ENCODE data around the gene ZNF182.
"Not testable (repeated sequence)": the region's sequence is repeated elsewhere in the genome, so short reads cannot be mapped to it uniquely, and the experiment has no call there.

ZNF182 gene

DNA sequence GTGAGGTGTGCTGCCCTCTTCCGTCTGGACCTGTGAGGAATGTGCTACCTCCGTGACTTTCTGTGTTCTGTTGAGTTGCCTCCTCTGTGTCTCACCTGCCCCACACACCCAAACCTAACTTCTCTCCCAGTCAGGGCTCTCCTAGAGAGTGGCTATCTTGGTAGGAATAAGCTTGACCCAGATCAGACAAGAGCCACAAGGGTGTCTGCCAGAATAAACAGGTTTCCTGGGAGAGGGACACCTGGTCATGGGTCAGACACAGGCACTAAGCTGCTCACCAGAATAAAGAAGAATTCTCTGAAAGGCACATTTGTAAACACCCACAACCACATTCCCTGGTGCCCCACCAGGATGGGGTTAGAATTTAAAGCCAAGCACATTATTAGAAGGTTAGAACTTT lies 11.1 kb downstream of the ZNF182 start:
- DNase-seq = no peak

DNA sequence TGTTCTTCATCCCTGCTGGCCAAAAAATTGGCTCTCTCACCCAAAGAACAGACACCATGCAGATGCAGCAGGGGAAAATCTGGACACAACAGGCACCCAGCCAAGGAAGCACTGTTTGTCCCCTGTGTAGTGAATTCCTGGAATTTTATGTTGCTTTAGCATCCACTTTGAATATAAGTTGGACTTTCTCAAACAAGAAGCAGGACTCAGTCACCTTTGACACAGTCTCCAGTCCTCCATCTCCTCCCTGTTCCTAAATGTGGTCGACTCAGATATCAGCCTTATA lies 11.8 kb downstream of the ZNF182 start:
- DNase-seq = no peak

GRCh38 chrX:47991263-47992094 lies 12.3 kb downstream of the ZNF182 start:
- DNase-seq = no peak

DNA sequence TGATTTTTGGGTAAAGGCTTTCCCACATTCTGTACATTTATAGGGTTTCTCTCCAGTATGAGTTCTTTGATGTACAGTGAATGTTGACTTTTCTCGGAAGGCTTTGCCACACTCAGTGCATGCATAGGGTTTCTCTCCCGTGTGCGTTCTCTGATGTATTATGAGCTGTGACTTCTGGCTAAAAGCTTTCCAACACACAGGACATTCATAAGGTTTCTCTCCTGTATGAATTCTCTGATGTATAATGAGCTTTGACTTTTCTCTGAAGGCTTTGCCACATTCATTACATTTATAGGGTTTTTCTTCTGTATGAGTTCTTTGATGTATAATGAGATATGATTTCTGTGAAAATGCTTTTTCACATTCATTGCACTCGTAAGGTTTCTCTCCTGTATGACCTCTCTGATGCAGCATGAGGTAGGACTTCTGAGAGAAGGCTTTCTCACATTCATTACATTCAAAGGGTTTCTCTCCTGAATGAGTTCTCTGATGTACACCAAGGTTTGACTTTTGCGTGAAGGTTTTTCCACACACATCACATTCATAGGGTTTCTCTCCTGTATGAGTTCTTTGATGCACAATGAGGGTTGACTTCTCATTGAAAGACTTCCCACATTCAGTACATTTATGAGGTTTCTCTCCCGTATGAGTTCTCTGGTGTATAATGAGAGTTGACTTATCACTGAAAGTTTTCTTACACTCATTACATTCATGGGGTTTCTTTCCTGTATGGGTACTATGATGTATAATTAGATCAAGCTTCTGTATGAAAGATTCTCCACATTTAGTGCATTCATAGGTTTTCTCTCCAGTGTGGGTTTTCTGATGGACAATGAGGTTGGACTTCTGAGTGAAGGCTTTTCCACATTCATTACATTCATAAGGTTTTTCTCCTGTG lies 27.3 kb downstream of the ZNF182 start:
- no peak for DNase-seq

- no peak for DNase-seq
Observed at GRCh38 chrX:47973235-47973634, 30.6 kb downstream of the ZNF182 start.

- not testable (repeated sequence) for DNase-seq
Observed at GRCh38 chrX:47965526-47965925, 38.3 kb downstream of the ZNF182 start.

- DNase-seq = not testable (repeated sequence)
Observed at GRCh38 chrX:47961830-47962229, 42.0 kb downstream of the ZNF182 start.

GRCh38 chrX:47960406-47960805 lies 43.4 kb downstream of the ZNF182 start:
- DNase-seq = no peak

DNA sequence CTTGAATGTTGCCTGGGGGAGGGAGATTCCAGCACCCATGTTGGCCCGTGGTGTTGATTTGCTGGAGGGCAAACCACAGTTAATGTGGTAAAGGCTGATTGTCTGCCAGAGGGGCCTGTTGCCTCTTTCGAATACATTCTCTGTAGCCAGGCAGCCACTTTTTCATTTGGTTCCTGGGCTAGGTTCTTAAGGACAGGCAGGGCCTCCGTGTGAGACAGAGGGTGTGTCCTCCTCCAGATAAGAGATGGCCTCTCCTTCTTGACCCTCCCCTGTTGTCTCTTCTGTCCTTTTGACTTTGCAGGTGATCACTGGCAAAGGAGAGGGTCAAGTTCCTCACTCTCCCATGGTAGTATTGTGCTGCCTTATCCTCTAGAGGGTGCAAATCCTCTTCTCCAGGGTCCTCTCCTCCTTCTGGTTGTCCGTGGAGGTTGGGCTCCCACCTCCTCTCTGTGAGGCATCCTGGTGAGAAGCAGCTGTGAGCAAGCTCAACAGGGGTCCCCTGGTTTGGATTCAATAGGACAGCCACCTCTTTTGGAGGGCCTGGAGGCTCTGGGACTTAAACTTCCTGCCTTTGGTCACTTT lies 44.9 kb downstream of the ZNF182 start:
- DNase-seq = no peak

GRCh38 chrX:47958206-47958605 lies 45.6 kb downstream of the ZNF182 start:
- DNase-seq = not testable (repeated sequence)

- DNase-seq = no peak
Observed at GRCh38 chrX:47956016-47956415, 47.8 kb downstream of the ZNF182 start.

DNA sequence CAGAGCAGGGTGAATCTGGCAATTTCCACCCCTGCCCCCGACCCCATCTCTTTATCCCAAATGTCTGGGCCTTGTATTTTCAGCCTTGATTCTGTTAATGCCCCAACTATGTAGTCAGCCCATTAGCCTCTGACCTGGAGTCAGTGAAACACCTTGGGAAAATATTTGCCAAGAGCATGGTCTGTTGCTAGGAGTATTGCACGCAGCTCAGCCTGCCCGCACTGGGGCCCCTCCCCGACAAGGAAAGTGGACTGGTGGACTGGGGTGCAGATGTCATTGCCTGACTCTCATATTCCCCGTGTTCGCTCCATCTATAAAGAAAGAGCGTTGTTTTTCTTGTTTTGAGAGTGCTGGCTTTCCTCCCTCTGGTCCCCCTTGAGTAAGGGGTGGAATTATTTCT lies 48.5 kb downstream of the ZNF182 start:
- DNase-seq = not testable (repeated sequence)

- DNase-seq = no peak
Observed at GRCh38 chrX:47941423-47941822, 62.4 kb downstream of the ZNF182 start.

DNA sequence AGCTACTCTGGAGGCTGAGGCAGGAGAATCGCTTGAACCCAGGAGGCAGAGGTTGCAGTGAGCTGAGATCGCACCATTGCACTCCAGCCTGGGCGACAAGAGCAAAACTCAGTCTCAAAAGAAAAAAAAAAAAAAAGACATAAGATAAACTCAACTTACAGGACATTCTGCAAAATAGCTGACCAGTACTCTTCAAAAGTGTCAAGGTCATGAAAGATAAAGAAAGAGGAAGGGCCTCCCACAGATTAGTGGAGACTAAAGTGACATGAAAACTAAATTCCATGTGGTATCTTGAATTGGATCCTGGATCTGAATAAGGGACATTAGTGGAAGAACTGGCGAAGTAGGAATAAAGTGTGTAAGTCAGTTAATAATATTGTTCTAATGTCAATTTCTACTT lies 63.3 kb downstream of the ZNF182 start:
- no peak for DNase-seq

DNA sequence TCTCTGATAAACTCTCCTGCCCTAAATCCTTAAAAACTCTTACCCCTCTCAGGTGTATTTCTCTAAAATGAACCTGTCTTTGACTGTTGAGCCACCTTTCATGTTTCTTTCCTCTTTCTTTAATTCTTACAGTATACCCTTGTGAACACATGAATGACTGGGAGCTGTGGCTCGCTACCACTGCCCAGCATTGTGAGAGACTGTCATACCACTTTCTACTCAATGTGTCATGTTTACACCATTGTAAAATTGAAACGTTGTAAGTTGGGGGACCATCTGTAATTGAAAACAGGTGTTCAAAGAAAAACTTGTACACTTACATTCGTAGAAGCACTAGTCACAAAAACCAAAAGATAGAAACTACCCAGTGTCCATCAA lies 66.9 kb downstream of the ZNF182 start:
- no peak for DNase-seq

- DNase-seq = no peak
Observed at GRCh38 chrX:47936224-47936939, 67.4 kb downstream of the ZNF182 start.

- DNase-seq = no peak
Observed at GRCh38 chrX:47933946-47934345, 69.8 kb downstream of the ZNF182 start.

DNA sequence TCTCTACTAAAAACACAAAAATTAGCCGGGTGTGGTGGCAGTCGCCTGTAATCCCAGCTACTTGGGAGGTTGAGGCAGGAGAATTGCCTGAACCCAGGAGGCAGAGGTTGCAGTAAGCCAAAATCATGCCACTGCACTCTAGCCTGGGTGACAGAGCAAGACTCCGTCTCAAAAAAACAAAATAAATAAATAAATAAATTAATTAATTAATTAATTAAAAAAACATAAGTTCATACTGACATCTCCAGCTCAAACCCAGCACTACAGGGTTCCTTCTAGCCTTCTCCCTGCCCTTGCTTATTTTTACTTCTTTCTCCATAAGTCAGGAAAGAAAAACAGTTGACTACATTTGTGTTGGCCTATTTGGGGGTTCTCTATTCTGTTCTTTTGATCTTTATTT lies 71.8 kb downstream of the ZNF182 start:
- not testable (repeated sequence) for DNase-seq

- DNase-seq = no peak
Observed at GRCh38 chrX:47927212-47927611, 76.6 kb downstream of the ZNF182 start.
